RPMI7951 (cell line): Measurements from ENCODE around the gene PAQR3. TPM values are rescaled to one million over a fixed set of nuclear protein-coding genes. Genes with fewer than 3 reads are reported as not detected.
"Not testable (repeated sequence)": the region's sequence is repeated elsewhere in the genome, so short reads cannot be mapped to it uniquely, and the experiment has no call there.

Experiments used
- DNase-seq: peaks from one replicate; pipeline ENCODE4 v3.0.0-alpha.2; 2012; ENCODE audit warnings: low read depth
- total RNA-seq: library from RNA; depleted of rRNA; stranded (reverse); fragments of >200 nt; shearing (Covaris generic); gene quantifications from 2 replicates; pipeline ENCODE4 v1.2.3, GENCODE V29; 2014

Gene PAQR3
- total RNA-seq, 1 experiment from 2014 or later, result 19.8 TPM

GRCh38 chr4:78928835-78929234 lies 10.4 kb downstream of the PAQR3 start:
- DNase-seq, result no peak

- no peak for DNase-seq
Measured at GRCh38 chr4:78926826-78927225, 12.4 kb downstream of the PAQR3 start.

- DNase-seq, result no peak
Measured at GRCh38 chr4:78923464-78924312, 15.6 kb downstream of the PAQR3 start.

- DNase-seq, result peak; percentile 8
Measured at GRCh38 chr4:78922207-78922606, 17.0 kb downstream of the PAQR3 start.

GRCh38 chr4:78910612-78911011 lies 28.6 kb downstream of the PAQR3 start:
- DNase-seq, result no peak

GRCh38 chr4:78908974-78909373 lies 30.3 kb downstream of the PAQR3 start:
- DNase-seq, result not testable (repeated sequence)

- no peak for DNase-seq
Measured at GRCh38 chr4:78907638-78908037, 31.6 kb downstream of the PAQR3 start.

- no peak for DNase-seq
Measured at GRCh38 chr4:78904143-78904542, 35.1 kb downstream of the PAQR3 start.

GRCh38 chr4:78902298-78902697 lies 36.9 kb downstream of the PAQR3 start:
- DNase-seq, result no peak

GRCh38 chr4:78901882-78902281 lies 37.4 kb downstream of the PAQR3 start:
- no peak for DNase-seq

- no peak for DNase-seq
Measured at GRCh38 chr4:78899302-78899701, 39.9 kb downstream of the PAQR3 start.

- no peak for DNase-seq
Measured at GRCh38 chr4:78889955-78890354, 49.3 kb downstream of the PAQR3 start.

GRCh38 chr4:78885598-78885997 lies 53.6 kb downstream of the PAQR3 start:
- DNase-seq, result no peak

- no peak for DNase-seq
Measured at GRCh38 chr4:78880874-78881492, 58.3 kb downstream of the PAQR3 start.

- DNase-seq, result no peak
Measured at GRCh38 chr4:78878031-78878430, 61.2 kb downstream of the PAQR3 start.

- DNase-seq, result no peak
Measured at GRCh38 chr4:78876568-78877320, 62.5 kb downstream of the PAQR3 start.

GRCh38 chr4:78870056-78870455 lies 69.2 kb downstream of the PAQR3 start:
- DNase-seq, result no peak

GRCh38 chr4:78868712-78869111 lies 70.5 kb downstream of the PAQR3 start:
- not testable (repeated sequence) for DNase-seq

- DNase-seq, result no peak
Measured at GRCh38 chr4:78865451-78865850, 73.8 kb downstream of the PAQR3 start.

- DNase-seq, result peak; percentile 67
Measured at GRCh38 chr4:78864405-78865024, 74.7 kb downstream of the PAQR3 start.

- no peak for DNase-seq
Measured at GRCh38 chr4:78863991-78864390, 75.2 kb downstream of the PAQR3 start.

- DNase-seq, result no peak
Measured at GRCh38 chr4:78863254-78863869, 75.9 kb downstream of the PAQR3 start.
